ENCODE results near the gene FEM1A. TPM values are rescaled to one million over a fixed set of nuclear protein-coding genes. Genes with fewer than 3 reads are reported as not detected.
"Not testable (repeated sequence)": the region's sequence is repeated elsewhere in the genome, so short reads cannot be mapped to it uniquely, and the experiment has no call there.

FEM1A gene
- total RNA-seq, 2 experiments from 2014 or later = 10.2 to 10.3 TPM

DNA sequence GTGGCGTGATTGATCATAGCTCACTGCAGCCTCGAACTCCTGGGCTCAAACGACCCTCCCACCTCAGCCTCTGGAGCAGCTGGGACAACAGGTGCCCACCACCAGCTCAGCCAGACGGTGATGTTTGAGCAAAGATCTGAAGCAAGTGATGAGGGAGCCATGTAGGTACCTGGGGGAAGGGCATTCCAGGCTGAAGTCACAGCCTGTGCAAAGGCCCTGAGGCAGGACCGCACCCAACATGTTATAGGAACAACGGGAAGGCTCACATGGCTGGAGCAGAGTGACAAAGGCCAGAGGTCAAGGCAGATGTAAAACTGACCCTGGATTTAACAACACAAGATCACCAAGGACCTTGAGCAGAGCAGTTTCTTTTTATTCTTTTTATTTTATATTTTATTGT, 14.8 kb downstream of the FEM1A start:
- H3K4me3 Mint-ChIP-seq = no peak overlapping the region
- H3K27ac Mint-ChIP-seq = no peak overlapping the region
- CTCF ChIA-PET = interaction anchor here (2.1 to 7.9 kb wide), 4 partner anchors 44 to 225 kb away, joined by 5 to 264 read pairs (median 46); no protein-coding TSS in a partner anchor

DNA sequence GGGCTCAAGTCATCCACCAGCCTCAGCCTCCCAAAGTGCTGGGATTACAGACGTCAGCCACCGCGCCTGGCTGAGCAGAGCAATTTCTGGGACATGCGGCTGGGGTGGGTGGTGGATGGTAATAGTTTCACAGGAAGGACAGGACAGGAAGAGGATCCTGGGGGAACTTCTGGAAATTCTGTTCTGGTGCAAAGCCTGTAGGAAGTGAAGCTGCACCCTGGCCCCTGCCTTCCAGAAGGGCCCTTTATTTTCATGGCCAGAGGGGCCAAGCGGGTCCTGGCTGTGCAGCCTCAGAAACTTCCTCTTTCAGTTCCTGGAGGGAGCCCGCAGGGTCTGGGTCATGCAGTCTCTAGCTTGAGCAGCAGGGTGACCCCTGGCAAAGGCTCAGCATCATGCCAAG, 15.7 kb downstream of the FEM1A start:
- CTCF ChIA-PET = interaction anchor here (1.6 to 7.9 kb wide), 3 partner anchors 16 to 106 kb away, joined by 5 to 264 read pairs (median 76); partner anchors contain the start of gene FEM1A
- Mint-ChIP-seq H3K9me3 (no peaks in the 10 kb centered on the region), H3K27me3 (no peaks in the 10 kb centered on the region), H3K4me3 (no peak overlapping the region), H3K27ac (no peak overlapping the region), H3K36me3 (ENCODE audit: low read depth) (no peaks in the 10 kb centered on the region), H3K4me1 (peaks cover 11% of the 10 kb centered on the region)
- DNase-seq = no peak
- POLR2A ChIA-PET = interaction anchor here (1.3 kb wide), 1 partner anchor 105 kb away, joined by 4 read pairs; no protein-coding TSS in a partner anchor

More for the DNA sequence above, 14.8 kb downstream of the FEM1A start:
- Mint-ChIP-seq H3K27me3 (no peaks in the 10 kb centered on the region), H3K4me1 (peaks cover 5% of the 10 kb centered on the region), H3K9me3 (no peaks in the 10 kb centered on the region), H3K36me3 (ENCODE audit: low read depth) (no peaks in the 10 kb centered on the region)
- DNase-seq = no peak
- POLR2A ChIA-PET = interaction anchor here (1.3 kb wide), 1 partner anchor 106 kb away, joined by 4 read pairs; no protein-coding TSS in a partner anchor

DNA sequence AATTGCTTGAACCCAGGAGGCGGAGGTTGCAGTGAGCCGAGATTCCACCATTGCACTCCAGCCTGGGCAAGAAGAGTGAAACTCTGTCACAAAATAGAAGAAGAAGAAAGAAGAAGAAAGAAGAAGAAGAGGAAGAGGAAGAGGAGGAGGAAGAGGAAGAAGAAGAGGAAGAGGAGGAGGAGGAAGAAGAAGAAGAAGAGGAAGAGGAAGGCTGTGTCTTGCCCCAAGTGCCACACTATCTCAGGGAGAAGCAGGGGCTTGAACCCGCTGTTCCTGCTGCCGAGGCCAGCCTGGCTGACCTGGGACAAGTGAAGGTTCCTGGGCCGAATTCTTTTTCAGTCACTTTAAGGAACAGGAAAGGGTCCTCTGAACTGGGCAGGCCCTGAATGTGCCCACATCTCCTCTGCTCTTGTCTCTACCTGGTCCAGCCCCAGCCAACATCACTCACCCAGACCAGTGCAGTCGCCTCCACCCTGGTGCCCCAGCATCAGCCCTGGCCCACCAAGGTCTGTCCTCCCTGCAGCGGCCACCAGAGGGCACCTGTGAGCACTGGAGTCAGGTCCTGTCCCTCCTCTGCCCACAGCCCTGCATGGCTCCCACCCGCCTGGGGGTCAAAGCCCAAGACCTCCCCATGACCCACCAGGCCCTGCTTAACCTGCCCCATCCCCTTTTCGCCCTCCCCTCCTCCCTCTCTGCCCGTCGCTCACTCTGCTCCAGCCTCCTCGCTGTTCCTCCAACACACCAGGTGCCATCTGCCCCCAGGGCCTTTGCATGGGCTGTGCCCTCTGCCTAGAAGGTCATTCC, 20.0 kb downstream of the FEM1A start:
- Mint-ChIP-seq H3K4me1 (peaks cover 36% of the 10 kb centered on the region), H3K27me3 (no peaks in the 10 kb centered on the region), H3K27ac (no peak overlapping the region), H3K4me3 (no peak overlapping the region), H3K9me3 (no peaks in the 10 kb centered on the region), H3K36me3 (ENCODE audit: low read depth) (peaks cover 12% of the 10 kb centered on the region)
- DNase-seq = peak; percentile 90
- ChIA-PET POLR2A (no interaction called here), CTCF (interaction anchor here (0.6 to 7.9 kb wide), 12 partner anchors 10 to 219 kb away, joined by 3 to 264 read pairs (median 25); partner anchors contain the start of genes FEM1A and TICAM1)

DNA sequence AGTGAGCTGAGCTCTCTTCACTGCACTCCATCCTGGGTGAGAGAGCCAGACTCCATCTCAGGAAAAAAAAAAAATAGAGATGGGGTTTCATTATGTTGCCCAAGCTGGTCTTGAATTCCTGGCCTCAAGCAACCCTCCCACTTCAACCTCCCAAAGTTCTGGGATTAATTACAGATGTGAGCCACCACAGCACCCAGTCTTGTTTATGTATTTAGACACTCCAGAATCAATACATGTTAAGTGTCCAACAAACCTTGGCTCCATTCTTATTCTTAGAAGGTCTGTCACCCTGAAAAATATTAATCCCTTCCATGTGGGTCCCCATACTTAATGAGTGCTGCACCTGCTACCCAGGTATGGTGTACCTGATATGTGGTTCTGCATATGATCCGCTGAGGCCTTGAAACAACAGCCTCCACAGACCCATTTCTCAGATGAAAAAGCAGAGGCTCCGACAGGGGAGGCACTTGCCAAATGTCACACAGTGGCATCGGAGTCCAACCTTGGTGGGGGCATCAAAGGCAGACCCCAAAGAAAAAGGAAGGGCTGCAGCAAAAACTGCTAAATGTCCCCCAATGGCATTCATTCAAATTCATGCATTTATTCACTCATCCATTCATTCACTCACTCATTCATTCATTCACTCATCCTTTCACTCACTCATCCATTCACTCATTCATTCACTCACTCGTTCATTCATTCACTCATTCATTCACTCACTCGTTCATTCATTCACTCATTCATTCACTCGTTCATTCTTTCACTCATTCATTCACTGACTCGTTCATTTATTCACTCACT, 23.3 kb downstream of the FEM1A start:
- Mint-ChIP-seq H3K36me3 (ENCODE audit: low read depth) (peaks cover 34% of the 10 kb centered on the region), H3K4me3 (peak overlapping the region; percentile 44), H3K4me1 (peaks cover 34% of the 10 kb centered on the region), H3K27me3 (no peaks in the 10 kb centered on the region), H3K9me3 (no peaks in the 10 kb centered on the region), H3K27ac (peak overlapping the region; percentile 70)
- ChIA-PET CTCF (interaction anchor here (0.7 to 3.2 kb wide), 3 partner anchors 90 to 217 kb away, joined by 3 to 23 read pairs (median 7); no protein-coding TSS in a partner anchor), POLR2A (interaction anchor here (1.2 kb wide), 1 partner anchor 15 kb away, joined by 3 read pairs; no protein-coding TSS in a partner anchor)
- no peak for DNase-seq

DNA sequence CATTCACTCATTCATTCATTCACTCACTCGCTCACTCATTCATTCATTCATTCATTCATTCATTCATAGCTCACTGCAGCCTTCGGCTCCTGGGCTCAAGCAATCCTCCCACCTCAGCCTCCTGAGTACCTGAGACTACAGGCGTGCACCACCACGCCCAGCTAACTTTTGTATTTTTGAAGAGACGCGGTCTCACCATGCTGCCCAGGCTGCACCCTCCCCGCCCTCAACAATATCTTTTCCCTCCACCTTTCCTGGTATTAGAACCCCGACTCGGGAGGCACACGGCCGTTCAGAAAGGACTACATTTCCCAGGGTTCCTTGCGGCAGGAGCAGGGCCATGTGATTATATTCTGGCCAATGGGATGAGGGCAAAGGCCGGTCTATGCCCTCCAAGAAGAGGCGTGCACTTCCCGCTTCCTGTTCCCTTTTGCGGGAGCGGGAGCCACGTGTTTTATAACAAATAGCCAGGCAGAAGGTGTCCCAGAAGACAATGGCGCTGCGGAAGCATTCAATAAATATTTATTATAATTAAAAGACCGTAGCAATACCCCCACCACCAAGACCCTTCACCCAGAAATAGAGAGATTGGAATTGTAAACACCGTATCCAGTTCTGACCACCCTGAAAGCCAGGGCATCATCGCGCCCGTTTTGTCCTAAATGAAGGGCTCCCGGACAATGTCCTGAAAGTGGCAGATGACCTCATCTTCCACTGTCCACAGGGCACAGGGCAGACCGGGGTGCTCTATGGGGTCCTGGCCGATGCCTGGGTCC, 24.1 kb downstream of the FEM1A start:
- Mint-ChIP-seq H3K27ac (peak overlapping the region; percentile 70), H3K36me3 (ENCODE audit: low read depth) (peaks cover 36% of the 10 kb centered on the region), H3K27me3 (no peaks in the 10 kb centered on the region), H3K9me3 (no peaks in the 10 kb centered on the region), H3K4me3 (peak overlapping the region; percentile 44), H3K4me1 (peaks cover 33% of the 10 kb centered on the region)
- ChIA-PET POLR2A (no interaction called here), CTCF (interaction anchor here (1.0 kb wide), 1 partner anchor 24 kb away, joined by 3 read pairs; the partner anchor contains the start of gene FEM1A)
- DNase-seq = peak; percentile 77

DNA sequence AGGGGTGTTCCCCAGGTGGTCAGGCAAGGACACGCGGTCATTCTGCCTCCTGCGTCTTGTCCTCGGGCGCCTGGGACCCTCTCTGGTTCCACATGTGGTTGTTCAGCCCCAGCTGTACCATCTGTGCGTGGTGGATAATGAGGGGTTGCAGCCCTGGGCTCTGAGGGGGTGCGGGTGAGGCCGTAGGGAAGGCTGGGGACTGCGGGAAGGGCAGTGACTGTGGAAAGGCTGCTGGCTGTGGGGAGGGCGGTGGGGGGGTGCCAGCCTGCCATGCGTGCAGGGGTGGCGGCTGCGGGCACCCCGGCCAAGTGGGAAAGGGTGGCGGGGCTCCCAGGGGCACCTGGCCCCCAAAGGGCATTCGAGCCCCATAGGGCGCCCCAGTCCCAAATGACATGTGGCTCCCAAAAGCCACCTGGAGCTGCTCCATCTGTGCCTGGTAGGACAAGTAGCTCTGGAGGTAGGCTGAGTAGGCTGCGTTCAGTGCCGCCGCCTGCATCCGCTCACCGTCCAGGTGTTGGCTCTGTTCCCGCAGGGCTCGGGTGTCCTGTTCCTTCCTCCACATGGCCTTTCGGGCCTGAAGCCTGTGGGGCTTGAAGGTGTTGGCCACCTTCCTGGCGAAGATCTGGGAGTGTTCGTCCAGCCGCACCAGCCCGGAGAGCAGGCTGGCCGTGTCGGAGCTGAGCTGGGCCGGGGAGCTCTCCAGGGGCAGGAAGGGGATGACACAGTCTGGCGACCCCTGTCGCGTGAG, 24.8 kb downstream of the FEM1A start:
- H3K9me3 Mint-ChIP-seq = no peaks in the 10 kb centered on the region
- H3K27ac Mint-ChIP-seq = no peak overlapping the region
- ChIA-PET POLR2A (interaction anchor here (0.9 kb wide), 1 partner anchor 14 kb away, joined by 6 read pairs; no protein-coding TSS in a partner anchor), CTCF (interaction anchor here (1.0 to 1.5 kb wide), 2 partner anchors 25 to 35 kb away, joined by 3 to 7 read pairs; partner anchors contain the start of gene FEM1A)
- peaks cover 33% of the 10 kb centered on the region for H3K4me1 Mint-ChIP-seq
- peaks cover 36% of the 10 kb centered on the region for H3K36me3 Mint-ChIP-seq (ENCODE audit: low read depth)
- H3K4me3 Mint-ChIP-seq = no peak overlapping the region
- DNase-seq = no peak
- H3K27me3 Mint-ChIP-seq = no peaks in the 10 kb centered on the region

DNA sequence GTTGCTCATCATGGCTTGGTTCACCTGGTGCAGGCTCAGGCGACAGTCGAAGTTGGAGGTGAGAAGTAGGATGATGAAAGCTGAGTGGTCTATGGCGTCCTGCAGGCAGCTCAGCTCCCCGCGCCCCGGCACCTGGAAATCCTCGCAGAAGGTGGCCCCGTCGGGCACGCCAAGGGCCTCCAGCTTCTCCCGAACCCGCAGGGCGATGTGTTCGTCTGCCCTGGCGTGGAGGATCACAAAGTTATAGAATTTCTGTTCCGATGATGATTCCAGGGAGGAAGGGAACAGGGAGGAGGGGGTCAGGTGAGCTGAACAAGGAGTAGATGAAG, 25.4 kb downstream of the FEM1A start:
- Mint-ChIP-seq H3K36me3 (ENCODE audit: low read depth) (peaks cover 36% of the 10 kb centered on the region), H3K4me1 (peaks cover 29% of the 10 kb centered on the region), H3K4me3 (no peak overlapping the region), H3K9me3 (no peaks in the 10 kb centered on the region), H3K27me3 (no peaks in the 10 kb centered on the region), H3K27ac (no peak overlapping the region)
- no peak for DNase-seq
- CTCF ChIA-PET = interaction anchor here (1.0 to 1.5 kb wide), 2 partner anchors 26 to 35 kb away, joined by 3 to 7 read pairs; partner anchors contain the start of gene FEM1A
- POLR2A ChIA-PET = interaction anchor here (0.9 kb wide), 1 partner anchor 14 kb away, joined by 6 read pairs; no protein-coding TSS in a partner anchor

DNA sequence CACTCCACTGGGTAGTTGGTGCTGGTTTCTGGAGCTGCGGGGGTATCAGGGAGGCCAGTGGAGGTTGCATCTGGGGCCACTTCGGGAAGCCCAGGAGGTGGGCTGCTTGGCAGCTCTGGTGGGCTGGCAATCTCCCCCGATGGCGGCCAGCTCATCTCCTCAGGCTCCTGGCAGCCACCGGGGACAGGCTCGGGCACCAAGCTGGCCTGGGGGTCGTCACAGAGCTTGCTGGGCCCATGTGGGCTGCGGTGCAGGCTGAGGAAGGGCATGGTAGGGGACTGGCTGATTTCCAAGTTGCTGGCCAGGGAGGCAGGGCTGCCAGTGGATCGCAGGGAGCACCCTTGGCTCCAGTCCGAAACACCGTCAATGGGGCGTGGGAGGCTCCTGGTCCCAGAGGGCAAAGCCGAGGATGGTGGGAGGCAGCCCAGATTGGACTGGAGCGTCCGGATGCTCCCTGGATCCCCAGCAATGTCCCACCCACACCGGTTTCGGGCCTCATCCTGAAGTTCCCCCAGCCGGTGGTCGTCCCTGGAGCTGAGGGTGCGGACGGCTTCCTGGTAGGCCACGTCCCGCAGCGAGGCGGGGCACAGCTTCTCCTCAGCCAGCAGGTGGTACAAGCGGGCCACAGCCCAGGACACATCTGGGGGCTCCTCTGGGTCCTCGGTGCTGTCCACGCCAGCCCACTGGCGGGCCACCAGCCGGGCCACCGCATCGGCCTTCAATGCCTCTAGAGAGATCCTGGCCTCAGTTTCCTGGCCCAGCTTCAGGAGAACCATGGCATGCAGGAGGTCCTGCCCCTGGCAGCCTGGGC, 26.1 kb downstream of the FEM1A start:
- Mint-ChIP-seq H3K4me3 (no peak overlapping the region), H3K36me3 (ENCODE audit: low read depth) (peaks cover 39% of the 10 kb centered on the region), H3K9me3 (no peaks in the 10 kb centered on the region), H3K4me1 (peaks cover 25% of the 10 kb centered on the region), H3K27me3 (no peaks in the 10 kb centered on the region), H3K27ac (no peak overlapping the region)
- CTCF ChIA-PET = interaction anchor here (1.5 to 2.6 kb wide), 2 partner anchors 8 to 34 kb away, joined by 7 to 11 read pairs; no protein-coding TSS in a partner anchor
- no peak for DNase-seq
- POLR2A ChIA-PET = interaction anchor here (1.4 kb wide), 1 partner anchor 13 kb away, joined by 4 read pairs; no protein-coding TSS in a partner anchor

DNA sequence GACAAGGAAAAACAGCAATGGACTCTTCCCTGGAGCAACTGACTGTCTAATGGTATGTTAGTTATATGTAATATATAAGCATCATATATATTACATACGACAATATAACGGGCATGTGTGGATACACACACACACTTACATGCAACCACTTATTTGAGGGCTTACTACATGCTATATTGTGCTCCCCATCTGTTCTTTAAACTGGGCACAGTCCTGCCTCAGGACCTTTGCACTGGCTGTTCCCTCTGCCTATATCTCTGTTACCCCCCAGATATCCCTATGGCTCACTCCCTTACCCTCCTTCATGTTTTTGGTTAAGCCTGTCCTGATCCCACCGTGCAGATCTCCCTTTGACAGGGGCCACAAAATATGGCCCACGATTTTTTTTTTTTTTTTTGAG, 29.7 kb downstream of the FEM1A start:
- Mint-ChIP-seq H3K36me3 (ENCODE audit: low read depth) (peaks cover 35% of the 10 kb centered on the region), H3K27ac (no peak overlapping the region)
- POLR2A ChIA-PET = no interaction called here

DNA sequence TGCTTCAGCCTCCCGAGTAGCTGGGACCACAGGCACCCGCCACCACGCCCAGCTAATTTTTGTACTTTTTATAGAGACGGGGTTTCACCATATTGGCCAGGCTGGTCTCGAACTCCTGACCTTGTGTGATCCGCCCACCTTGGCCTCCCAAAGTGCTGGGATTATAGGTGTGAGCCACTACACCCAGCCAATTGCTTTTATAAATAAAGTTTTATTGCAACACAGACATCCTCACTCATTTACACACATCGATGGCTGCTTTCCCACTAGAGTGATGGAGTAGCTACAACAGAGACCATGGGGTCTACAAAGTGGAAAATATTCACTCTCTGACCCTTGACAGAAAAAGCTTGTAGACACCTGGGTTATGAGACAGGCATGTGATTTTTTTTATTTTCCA, 30.8 kb downstream of the FEM1A start:
- H3K36me3 Mint-ChIP-seq (ENCODE audit: low read depth) = peaks cover 25% of the 10 kb centered on the region

More for the DNA sequence above, 29.7 kb downstream of the FEM1A start:
- Mint-ChIP-seq H3K27me3 (no peaks in the 10 kb centered on the region), H3K4me1 (peaks cover 5% of the 10 kb centered on the region), H3K4me3 (no peak overlapping the region), H3K9me3 (no peaks in the 10 kb centered on the region)
- CTCF ChIA-PET = interaction anchor here (0.9 kb wide), 2 partner anchors 8 to 11 kb away, joined by 4 to 5 read pairs; no protein-coding TSS in a partner anchor
- DNase-seq = no peak

DNA sequence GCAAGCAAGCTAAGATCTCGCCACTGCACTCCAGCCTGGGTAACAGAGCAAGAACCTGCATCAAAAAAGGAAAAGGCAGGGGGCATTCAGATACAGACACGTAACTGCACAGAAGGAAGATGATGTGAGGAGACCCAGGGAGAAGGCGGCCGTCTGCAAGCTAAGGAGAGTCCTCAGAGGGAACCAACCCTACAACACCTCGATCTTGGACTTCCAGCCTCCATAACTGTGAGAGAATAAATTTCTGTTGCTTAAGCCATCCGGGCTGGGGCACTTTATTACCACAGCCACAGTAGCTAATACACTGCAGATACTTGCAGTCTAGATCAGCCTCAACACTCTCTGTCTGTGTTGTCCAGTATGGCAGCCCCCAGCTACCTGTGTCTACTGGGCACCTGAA, 32.0 kb downstream of the FEM1A start:
- Mint-ChIP-seq H3K27ac (no peak overlapping the region), H3K9me3 (no peaks in the 10 kb centered on the region), H3K36me3 (ENCODE audit: low read depth) (peaks cover 19% of the 10 kb centered on the region), H3K4me3 (no peak overlapping the region), H3K4me1 (peaks cover 6% of the 10 kb centered on the region), H3K27me3 (no peaks in the 10 kb centered on the region)
- POLR2A ChIA-PET = no interaction called here
- CTCF ChIA-PET = interaction anchor here (0.6 to 2.5 kb wide), 4 partner anchors 13 to 258 kb away, joined by 3 to 27 read pairs (median 6); partner anchors contain the start of gene FEM1A
- no peak for DNase-seq

More for the DNA sequence above, 30.8 kb downstream of the FEM1A start:
- H3K27me3 Mint-ChIP-seq, H3K4me3 Mint-ChIP-seq, H3K27ac Mint-ChIP-seq, DNase-seq, POLR2A ChIA-PET, H3K9me3 Mint-ChIP-seq, H3K4me1 Mint-ChIP-seq: not testable (repeated sequence)
- CTCF ChIA-PET = interaction anchor here (1.6 to 2.5 kb wide), 3 partner anchors 12 to 31 kb away, joined by 3 to 27 read pairs (median 10); partner anchors contain the start of gene FEM1A

Data from activated CD4-positive, alpha-beta memory T cell treated with anti-CD3 and anti-CD28 coated beads, Interleukin-2, amount 10 ng/mL, durations not matched to agents 7 days and 5 days (primary cell).